H7 (cell line): ENCODE data around the gene CCDC167. TPM values are rescaled to one million over a fixed set of nuclear protein-coding genes. Genes with fewer than 3 reads are reported as not detected.
A peak's percentile ranks its signal among the peaks of the same experiment; 100 is the strongest.

Experiments
- DNase-seq: peaks from one replicate; pipeline ENCODE4 v3.0.0; 2012
- H3K27me3 ChIP-seq: 2 replicates; pipeline ENCODE4 v1.6.0; 2011; ENCODE audit warnings: mild to moderate bottlenecking, low read length; ENCODE audit not compliant: control insufficient read depth, insufficient read depth
- H3K36me3 ChIP-seq: replicated peaks from 2 replicates; pipeline ENCODE4 v1.5.1; 2011; ENCODE audit warnings: low read length; ENCODE audit not compliant: control insufficient read depth, insufficient read depth
- H3K4me3 ChIP-seq: 2 replicates; pipeline ENCODE4 v1.5.1; 2011; ENCODE audit warnings: low read depth, mild to moderate bottlenecking, control low read depth, low read length, moderate library complexity; ENCODE audit not compliant: insufficient read depth
- total RNA-seq: library from RNA; depleted of rRNA; stranded (reverse); fragments of >200 nt; shearing (Covaris generic); gene quantifications from 2 replicates; pipeline ENCODE4 v1.2.3, GENCODE V29; 2014; rRNA removed

CCDC167 gene
- total RNA-seq = 29.5 and 52.4 TPM in 2 replicates

GRCh38 chr6:37499433-37500293 is at the start of gene CCDC167:
TSS of gene CCDC167 (minus strand) at chr6:37499893. CDS start at chr6:37499863, 30 bp downstream.
- Histone ChIP-seq H3K36me3 (no peaks in the 10 kb centered on the region), H3K27me3 (no peaks in the 10 kb centered on the region), H3K4me3 (peak within 1 kb of the TSS; percentile 65)
- peak; percentile 95 for DNase-seq

- Histone ChIP-seq H3K36me3 (no peaks in the 10 kb centered on the region), H3K4me3 (no peak overlapping the region), H3K27me3 (no peaks in the 10 kb centered on the region)
- no peak for DNase-seq
These were observed 49.5 kb upstream of the CCDC167 start for GRCh38 chr6:37549154-37549553.

DNA sequence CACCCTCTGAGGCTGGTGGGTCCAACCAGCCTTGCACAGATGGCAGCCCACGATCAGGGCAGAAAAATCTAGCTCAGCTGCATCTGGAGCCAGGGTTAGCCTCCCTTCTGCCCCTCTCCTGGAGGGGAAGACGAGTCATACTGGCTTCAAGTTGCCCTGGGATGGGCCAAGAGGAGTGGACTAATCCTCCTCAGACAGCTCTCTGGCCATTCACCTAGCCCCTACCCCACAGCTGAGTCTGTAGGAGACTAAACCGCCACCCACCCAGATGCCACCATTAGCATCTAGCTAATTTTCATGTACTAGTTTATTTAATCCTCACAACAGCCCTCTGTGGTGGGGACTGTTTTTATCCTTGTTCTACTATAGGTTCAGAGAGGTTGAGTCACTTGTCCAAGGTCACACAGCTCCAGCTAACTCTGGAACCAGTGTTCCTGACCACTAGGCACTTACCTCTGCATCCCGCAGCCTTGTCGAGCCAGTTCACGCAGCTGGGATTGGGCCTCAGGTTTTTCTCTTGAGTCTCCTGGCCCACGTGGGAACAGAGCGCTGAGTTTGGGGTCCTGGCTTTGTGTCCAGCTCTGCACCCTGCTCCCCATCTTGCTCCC is 48.5 kb upstream of the CCDC167 start:
- no peak for DNase-seq
- H3K36me3 ChIP-seq = no peaks in the 10 kb centered on the region
- no peak overlapping the region for H3K4me3 ChIP-seq
- H3K27me3 ChIP-seq = no peaks in the 10 kb centered on the region

- no peaks in the 10 kb centered on the region for H3K36me3 ChIP-seq
- H3K4me3 ChIP-seq = no peak overlapping the region
- H3K27me3 ChIP-seq = no peaks in the 10 kb centered on the region
- no peak for DNase-seq
These were observed 47.9 kb upstream of the CCDC167 start for GRCh38 chr6:37547564-37548061.

DNA sequence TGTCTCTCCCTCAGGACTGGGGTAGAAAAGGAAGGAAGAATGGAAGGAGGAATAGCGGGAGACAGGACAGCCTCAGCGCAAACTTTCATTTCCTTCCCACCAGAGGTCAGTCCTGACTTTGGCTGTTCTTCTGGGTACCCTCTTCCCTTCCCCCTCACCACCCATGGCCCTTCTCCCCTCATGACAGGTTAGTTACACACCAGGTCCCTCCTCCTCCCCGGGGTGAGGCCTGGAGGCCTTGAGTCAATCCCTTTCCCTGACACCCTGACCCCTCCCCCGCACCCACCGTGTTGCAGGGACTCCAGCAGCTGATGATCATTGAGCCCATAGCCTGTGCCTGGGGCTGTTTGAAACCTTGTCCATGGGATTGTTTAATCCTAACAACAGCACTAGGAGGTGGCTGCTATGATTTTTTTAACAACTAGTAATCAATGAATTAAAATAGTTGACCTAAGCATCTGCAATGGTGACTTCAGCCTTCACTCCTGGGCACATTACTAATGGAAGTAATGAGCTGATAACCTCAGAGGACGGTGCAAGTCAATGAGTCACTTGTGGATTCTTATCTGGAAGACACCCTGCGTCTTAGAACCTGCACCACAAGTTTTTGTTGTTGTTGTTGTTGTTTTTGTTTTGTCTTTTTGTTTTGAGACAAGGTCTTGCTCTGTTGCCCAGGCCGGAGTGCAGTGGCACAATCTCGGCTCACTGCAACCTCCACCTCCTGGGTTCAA is 46.6 kb upstream of the CCDC167 start:
- H3K4me3 ChIP-seq = no peak overlapping the region
- H3K36me3 ChIP-seq = no peaks in the 10 kb centered on the region
- peak; percentile 71 for DNase-seq
- no peaks in the 10 kb centered on the region for H3K27me3 ChIP-seq

DNA sequence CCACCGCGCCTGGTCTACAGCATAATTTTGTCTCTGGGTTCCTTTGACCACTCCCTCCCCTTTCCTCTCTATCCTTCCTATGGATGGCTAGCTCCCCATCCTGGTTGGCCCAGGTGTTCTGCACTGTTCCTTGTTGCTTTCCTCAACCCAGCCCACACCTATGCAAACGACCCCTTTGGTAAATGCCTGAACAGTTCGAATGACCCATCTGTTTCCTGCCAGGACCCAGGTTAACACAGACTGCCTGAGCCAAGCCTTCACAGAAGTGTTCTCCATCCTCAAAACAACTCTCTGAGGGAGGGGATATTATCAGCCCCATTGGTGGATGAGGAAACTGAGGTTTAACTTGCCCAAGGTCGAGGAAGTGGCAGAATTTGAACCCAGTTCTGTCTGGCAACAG is 44.8 kb upstream of the CCDC167 start:
- H3K4me3 ChIP-seq = no peak overlapping the region
- no peaks in the 10 kb centered on the region for H3K27me3 ChIP-seq
- no peak for DNase-seq
- H3K36me3 ChIP-seq = no peaks in the 10 kb centered on the region

- DNase-seq = no peak
- peaks cover under 1% of the 10 kb centered on the region; the same call in 1 of the 2 replicates for H3K27me3 ChIP-seq
- H3K4me3 ChIP-seq = no peak overlapping the region
- H3K36me3 ChIP-seq = no peaks in the 10 kb centered on the region
These were observed 43.7 kb upstream of the CCDC167 start for GRCh38 chr6:37543361-37543760.

GRCh38 chr6:37541346-37541745 is 41.7 kb upstream of the CCDC167 start:
- H3K27me3 ChIP-seq = peaks cover 19% of the 10 kb centered on the region
- no peak overlapping the region for H3K4me3 ChIP-seq
- DNase-seq = no peak
- H3K36me3 ChIP-seq = no peaks in the 10 kb centered on the region

- no peak for DNase-seq
- Histone ChIP-seq H3K27me3 (peaks cover 29% of the 10 kb centered on the region), H3K36me3 (no peaks in the 10 kb centered on the region), H3K4me3 (no peak overlapping the region)
These were observed 40.7 kb upstream of the CCDC167 start for GRCh38 chr6:37540390-37540789.

GRCh38 chr6:37540029-37540352 is 40.3 kb upstream of the CCDC167 start:
- Histone ChIP-seq H3K36me3 (no peaks in the 10 kb centered on the region), H3K27me3 (peaks cover 33% of the 10 kb centered on the region), H3K4me3 (no peak overlapping the region)
- no peak for DNase-seq

DNA sequence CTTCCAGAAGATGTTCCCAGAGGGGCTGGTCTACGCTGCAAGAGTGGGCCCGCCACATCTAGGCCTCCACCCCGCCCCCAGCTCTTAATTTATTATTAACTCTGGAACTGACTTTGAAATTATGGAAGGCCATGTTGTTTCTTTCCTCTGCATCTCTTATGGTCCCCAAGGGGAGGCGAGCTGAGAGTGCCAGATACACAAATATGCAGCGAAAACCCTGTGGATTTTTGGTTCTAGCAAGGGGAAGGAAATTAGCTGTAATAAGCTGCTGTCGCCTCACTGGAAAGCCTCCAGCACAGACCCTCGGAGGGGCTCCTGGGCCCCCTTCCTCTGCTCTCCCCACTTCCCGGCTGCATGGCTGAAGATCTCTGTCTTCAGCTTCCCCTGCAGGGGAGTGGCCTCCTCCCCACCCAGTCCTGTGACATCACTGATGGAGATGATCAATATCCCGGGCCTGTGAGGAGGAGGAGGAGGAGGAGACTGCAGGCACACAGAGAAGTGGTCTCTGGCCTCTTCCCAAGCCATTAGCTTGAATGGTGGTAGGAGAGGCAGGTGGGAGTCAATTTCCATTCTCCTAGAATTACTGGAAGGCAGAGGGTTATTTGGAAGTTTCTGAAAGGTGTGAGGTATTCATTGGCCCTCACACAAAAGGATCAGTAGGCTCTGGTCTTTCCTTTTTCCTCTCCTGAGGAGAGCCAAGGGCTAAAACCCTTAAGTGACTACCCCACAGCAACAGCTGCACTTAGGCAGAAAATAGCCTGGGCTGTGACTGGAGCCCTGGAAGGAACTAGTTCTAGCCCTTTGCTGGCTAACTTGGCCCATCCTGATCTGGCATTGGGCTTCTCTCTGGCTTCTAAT is 39.7 kb upstream of the CCDC167 start:
- peaks cover 35% of the 10 kb centered on the region for H3K27me3 ChIP-seq
- DNase-seq = no peak

GRCh38 chr6:37538107-37538506 is 38.4 kb upstream of the CCDC167 start:
- Histone ChIP-seq H3K4me3 (no peak overlapping the region), H3K36me3 (no peaks in the 10 kb centered on the region), H3K27me3 (peaks cover 38% of the 10 kb centered on the region)
- DNase-seq = peak; percentile 84

More for the DNA sequence above, 39.7 kb upstream of the CCDC167 start:
- H3K36me3 ChIP-seq = no peaks in the 10 kb centered on the region
- no peak overlapping the region for H3K4me3 ChIP-seq

DNA sequence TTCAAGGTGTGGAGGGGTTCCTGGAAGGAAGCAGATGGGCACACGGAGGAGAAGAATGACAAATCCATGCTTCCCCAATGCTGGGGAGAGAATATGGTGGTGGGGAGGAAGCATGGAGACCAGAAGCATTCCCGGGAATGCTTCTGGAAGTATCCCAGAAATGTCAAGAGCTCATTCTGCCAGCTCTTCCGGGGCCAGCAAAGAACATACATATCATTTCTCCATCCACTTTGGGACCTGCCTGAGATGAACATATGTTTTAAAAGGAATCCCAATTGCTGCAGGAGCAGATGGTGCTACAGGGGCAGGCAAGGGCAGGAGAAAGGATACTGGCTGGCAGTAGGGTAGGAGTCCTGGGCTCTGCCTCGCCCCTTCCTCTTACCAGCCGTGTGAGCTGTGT is 37.9 kb upstream of the CCDC167 start:
- H3K4me3 ChIP-seq = no peak overlapping the region
- DNase-seq = no peak
- H3K27me3 ChIP-seq = peaks cover 41% of the 10 kb centered on the region
- no peaks in the 10 kb centered on the region for H3K36me3 ChIP-seq
